NCI-H1417 (cell line): ENCODE data around the gene SH3PXD2A.
A peak's percentile ranks its signal among the peaks of the same experiment; 100 is the strongest.
"Not testable (repeated sequence)": the region's sequence is repeated elsewhere in the genome, so short reads cannot be mapped to it uniquely, and the experiment has no call there.

Experiments
- DNase-seq, 3 experiments: peaks; one replicate each; lab custom pipeline; 2025; lab: John Stamatoyannopoulos, UW

Gene SH3PXD2A

GRCh38 chr10:103849880-103850571 lies 5.3 kb downstream of the SH3PXD2A start:
- no peak for DNase-seq

GRCh38 chr10:103849212-103849877 lies 6.0 kb downstream of the SH3PXD2A start:
- no peak for DNase-seq

GRCh38 chr10:103847909-103848468 lies 7.4 kb downstream of the SH3PXD2A start:
- DNase-seq: no peak

- DNase-seq: no peak
Observed at GRCh38 chr10:103847346-103847745, 8.0 kb downstream of the SH3PXD2A start.

- DNase-seq: no peak
Observed at GRCh38 chr10:103845972-103846371, 9.4 kb downstream of the SH3PXD2A start.

- DNase-seq: not testable (repeated sequence)
Observed at GRCh38 chr10:103845346-103845745, 10.0 kb downstream of the SH3PXD2A start.

- no peak for DNase-seq
Observed at GRCh38 chr10:103843854-103844570, 11.4 kb downstream of the SH3PXD2A start.

GRCh38 chr10:103843045-103843444 lies 12.3 kb downstream of the SH3PXD2A start:
- DNase-seq: no peak

- DNase-seq: peak in 1 of 3 experiments; percentile 33
Observed at GRCh38 chr10:103842605-103843004, 12.8 kb downstream of the SH3PXD2A start.

- no peak for DNase-seq
Observed at GRCh38 chr10:103841519-103841918, 13.9 kb downstream of the SH3PXD2A start.

- DNase-seq: no peak
Observed at GRCh38 chr10:103840740-103841070, 14.7 kb downstream of the SH3PXD2A start.

- DNase-seq: peak in 2 of 3 experiments; percentile 11 to 34
Observed at GRCh38 chr10:103839872-103840739, 15.3 kb downstream of the SH3PXD2A start.

- no peak for DNase-seq
Observed at GRCh38 chr10:103839519-103839871, 15.9 kb downstream of the SH3PXD2A start.

GRCh38 chr10:103838862-103839518 lies 16.4 kb downstream of the SH3PXD2A start:
- no peak for DNase-seq

GRCh38 chr10:103838070-103838395 lies 17.3 kb downstream of the SH3PXD2A start:
- DNase-seq: no peak

- DNase-seq: no peak
Observed at GRCh38 chr10:103837370-103838069, 17.9 kb downstream of the SH3PXD2A start.

GRCh38 chr10:103836861-103837260 lies 18.5 kb downstream of the SH3PXD2A start:
- DNase-seq: no peak

GRCh38 chr10:103836273-103836672 lies 19.1 kb downstream of the SH3PXD2A start:
- no peak for DNase-seq

- DNase-seq: no peak
Observed at GRCh38 chr10:103835096-103836050, 20.0 kb downstream of the SH3PXD2A start.
